ENCODE results near the gene PCSK2.

DNA sequence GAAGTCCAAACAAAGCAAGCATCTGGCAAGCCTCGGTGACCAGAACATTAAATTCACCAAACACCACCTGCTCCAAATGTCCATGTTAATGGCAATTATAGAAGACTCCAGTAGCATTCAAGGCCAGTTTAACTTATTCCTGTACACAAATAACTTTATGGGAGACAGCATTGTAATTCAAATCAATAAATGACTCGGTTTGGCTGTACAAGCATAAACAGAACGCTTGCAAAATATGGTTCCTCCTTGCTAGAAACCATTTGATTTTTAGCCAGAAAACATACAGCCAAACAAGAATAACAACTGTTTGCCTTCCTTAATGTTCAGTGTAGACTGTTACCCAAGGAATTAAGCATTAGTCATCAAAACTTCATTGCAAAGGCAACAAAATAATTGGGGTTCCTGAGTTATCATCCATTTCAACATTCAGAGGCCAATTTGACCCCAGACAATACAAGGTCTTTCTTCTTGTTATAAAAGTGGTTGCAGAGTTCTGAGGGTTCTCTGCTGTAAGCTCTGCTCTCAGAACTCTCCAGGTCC lies 179.3 kb downstream of the PCSK2 start:
- TF ChIP-seq, protein P1, sequence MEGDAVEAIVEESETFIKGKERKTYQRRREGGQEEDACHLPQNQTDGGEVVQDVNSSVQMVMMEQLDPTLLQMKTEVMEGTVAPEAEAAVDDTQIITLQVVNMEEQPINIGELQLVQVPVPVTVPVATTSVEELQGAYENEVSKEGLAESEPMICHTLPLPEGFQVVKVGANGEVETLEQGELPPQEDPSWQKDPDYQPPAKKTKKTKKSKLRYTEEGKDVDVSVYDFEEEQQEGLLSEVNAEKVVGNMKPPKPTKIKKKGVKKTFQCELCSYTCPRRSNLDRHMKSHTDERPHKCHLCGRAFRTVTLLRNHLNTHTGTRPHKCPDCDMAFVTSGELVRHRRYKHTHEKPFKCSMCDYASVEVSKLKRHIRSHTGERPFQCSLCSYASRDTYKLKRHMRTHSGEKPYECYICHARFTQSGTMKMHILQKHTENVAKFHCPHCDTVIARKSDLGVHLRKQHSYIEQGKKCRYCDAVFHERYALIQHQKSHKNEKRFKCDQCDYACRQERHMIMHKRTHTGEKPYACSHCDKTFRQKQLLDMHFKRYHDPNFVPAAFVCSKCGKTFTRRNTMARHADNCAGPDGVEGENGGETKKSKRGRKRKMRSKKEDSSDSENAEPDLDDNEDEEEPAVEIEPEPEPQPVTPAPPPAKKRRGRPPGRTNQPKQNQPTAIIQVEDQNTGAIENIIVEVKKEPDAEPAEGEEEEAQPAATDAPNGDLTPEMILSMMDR (conservative IDR thresholded peaks at IDR 0.05; ENCODE audit: low read depth, low read length), result no peak
- TF ChIP-seq EZH2 (IDR thresholded peaks at IDR 0.05; ENCODE audit: borderline replicate concordance, low read depth, low read length, poor library complexity, severe bottlenecking), result no peak

Measured in A673 (cell line).